Measurements from ENCODE around the gene TMEM204. TPM values are rescaled to one million over a fixed set of nuclear protein-coding genes. Genes with fewer than 3 reads are reported as not detected.

The TMEM204 gene
- total RNA-seq, 6 donors from 2014 or later, result 31.4 to 112 (median 48.4) TPM

- 50 to 55% methylated on average over 4 to 39 of the region's 39 CpGs for WGBS, 2 donors
- peaks cover 40 to 76% (median 41%) of the 10 kb centered on the region in 4 donors for H3K4me1 ChIP-seq
- H3K27me3 ChIP-seq, result no peaks in the 10 kb centered on the region
- H3K9me3 ChIP-seq, result no peaks in the 10 kb centered on the region
- DNase-seq, result peak in 1 of 2 donors; percentile 77
- no peak for ATAC-seq (ENCODE audit: low FRiP score in 2 of 2)
- H3K27ac ChIP-seq, result peak overlapping the region; percentile 93 to 97 (median 96)
- peaks cover 0 to 60% (median 46%) of the 10 kb centered on the region in 4 donors for H3K36me3 ChIP-seq
- no peak for TF ChIP-seq POLR2A (IDR thresholded peaks at IDR 0.05)
- TF ChIP-seq, protein P1, sequence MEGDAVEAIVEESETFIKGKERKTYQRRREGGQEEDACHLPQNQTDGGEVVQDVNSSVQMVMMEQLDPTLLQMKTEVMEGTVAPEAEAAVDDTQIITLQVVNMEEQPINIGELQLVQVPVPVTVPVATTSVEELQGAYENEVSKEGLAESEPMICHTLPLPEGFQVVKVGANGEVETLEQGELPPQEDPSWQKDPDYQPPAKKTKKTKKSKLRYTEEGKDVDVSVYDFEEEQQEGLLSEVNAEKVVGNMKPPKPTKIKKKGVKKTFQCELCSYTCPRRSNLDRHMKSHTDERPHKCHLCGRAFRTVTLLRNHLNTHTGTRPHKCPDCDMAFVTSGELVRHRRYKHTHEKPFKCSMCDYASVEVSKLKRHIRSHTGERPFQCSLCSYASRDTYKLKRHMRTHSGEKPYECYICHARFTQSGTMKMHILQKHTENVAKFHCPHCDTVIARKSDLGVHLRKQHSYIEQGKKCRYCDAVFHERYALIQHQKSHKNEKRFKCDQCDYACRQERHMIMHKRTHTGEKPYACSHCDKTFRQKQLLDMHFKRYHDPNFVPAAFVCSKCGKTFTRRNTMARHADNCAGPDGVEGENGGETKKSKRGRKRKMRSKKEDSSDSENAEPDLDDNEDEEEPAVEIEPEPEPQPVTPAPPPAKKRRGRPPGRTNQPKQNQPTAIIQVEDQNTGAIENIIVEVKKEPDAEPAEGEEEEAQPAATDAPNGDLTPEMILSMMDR (IDR thresholded peaks at IDR 0.05), result no peak
- peak overlapping the region; percentile 75 to 87 (median 75) for H3K4me3 ChIP-seq
These were observed 2.2 kb downstream of the TMEM204 start for GRCh38 chr16:1535391-1536291.

- Histone ChIP-seq H3K4me3 (peak overlapping the region; percentile 75 to 87 (median 75)), H3K4me1 (peaks cover 42 to 76% (median 44%) of the 10 kb centered on the region in 4 donors), H3K27ac (peak overlapping the region; percentile 93 to 97 (median 96)), H3K9me3 (no peaks in the 10 kb centered on the region), H3K36me3 (peaks cover 0 to 69% (median 53%) of the 10 kb centered on the region in 4 donors), H3K27me3 (no peaks in the 10 kb centered on the region)
- DNase-seq, result peak in 1 of 2 donors; percentile 53
- ATAC-seq (ENCODE audit: low FRiP score in 2 of 2), result no peak
- 67 to 73% methylated on average over 13 of the region's 13 CpGs for WGBS, 2 donors
- TF ChIP-seq POLR2A (IDR thresholded peaks at IDR 0.05), result no peak
- TF ChIP-seq, protein P1 (IDR thresholded peaks at IDR 0.05), result no peak
- no peak for TF ChIP-seq EP300 (IDR thresholded peaks at IDR 0.05)
- no peak for TF ChIP-seq POLR2AphosphoS5 (IDR thresholded peaks at IDR 0.05)
These were observed 3.1 kb downstream of the TMEM204 start for GRCh38 chr16:1536601-1537000.

DNA sequence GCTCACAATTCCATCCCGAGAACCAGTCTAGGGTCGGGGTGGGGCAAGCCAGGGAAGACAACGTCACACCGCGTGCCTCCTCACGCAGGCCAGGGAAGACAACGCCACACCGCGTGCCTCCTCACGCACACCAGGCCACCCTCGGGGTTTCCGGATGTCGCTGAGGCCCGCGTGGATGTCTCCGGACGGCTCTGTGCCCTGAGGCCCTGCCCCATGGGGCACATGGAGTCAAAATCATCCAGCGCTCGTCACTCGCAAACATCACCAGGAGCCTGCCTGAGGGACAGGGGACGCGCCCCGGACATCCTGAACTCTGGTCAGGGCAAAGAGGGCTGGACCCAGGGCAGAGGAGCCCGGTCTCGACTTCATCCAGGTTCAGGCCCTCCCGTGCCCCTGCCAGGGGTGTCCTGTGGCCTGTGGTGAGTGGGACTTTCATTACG, 3.7 kb downstream of the TMEM204 start:
- Histone ChIP-seq H3K27me3 (no peaks in the 10 kb centered on the region), H3K36me3 (peaks cover 0 to 75% (median 58%) of the 10 kb centered on the region in 4 donors), H3K9me3 (no peaks in the 10 kb centered on the region), H3K4me3 (peak overlapping the region; percentile 75 to 87 (median 75)), H3K27ac (peak overlapping the region; percentile 93 to 97 (median 96)), H3K4me1 (peaks cover 42 to 76% (median 49%) of the 10 kb centered on the region in 4 donors)
- DNase-seq, result peak in 1 of 2 donors; percentile 75
- TF ChIP-seq, protein P1 (IDR thresholded peaks at IDR 0.05), result no peak
- peak in 1 of 2 donors; percentile 54 for TF ChIP-seq POLR2AphosphoS5 (IDR thresholded peaks at IDR 0.05)
- TF ChIP-seq EP300 (IDR thresholded peaks at IDR 0.05), result peak in 2 of 4 donors; percentile 19 to 79
- peak in 1 of 4 donors; percentile 21 for TF ChIP-seq POLR2A (IDR thresholded peaks at IDR 0.05)
- no peak for ATAC-seq (ENCODE audit: low FRiP score in 2 of 2)
- WGBS, 2 donors, result 70 to 78% methylated on average over 2 to 27 of the region's 27 CpGs

DNA sequence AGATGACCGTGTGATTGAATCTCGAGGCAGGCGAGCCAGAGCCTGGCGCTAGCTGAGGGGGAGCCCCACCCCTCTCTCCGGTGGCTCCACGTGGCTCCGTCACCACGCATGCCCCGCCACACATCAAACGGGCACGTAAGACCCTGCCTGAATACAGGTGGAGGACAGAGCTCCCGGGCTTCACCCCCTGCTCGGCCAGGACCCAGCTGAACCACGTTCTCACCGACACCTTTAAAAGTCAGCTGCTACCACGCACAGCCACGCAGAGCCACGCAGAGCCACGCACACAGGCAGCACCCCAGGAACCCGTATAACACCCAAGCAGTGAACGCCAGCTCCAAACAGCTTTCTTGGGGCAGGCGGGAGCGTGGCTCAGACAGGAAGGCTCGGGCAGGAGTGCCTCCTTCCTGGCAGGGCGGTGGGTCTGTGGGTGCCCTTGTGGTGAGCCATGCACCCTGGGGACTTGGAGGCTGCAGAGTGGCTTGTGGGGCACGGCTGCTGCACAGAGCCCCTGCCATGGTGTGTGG, 4.4 kb downstream of the TMEM204 start:
- ATAC-seq (ENCODE audit: low FRiP score in 2 of 2) (no peak), DNase-seq (peak in 1 of 2 donors; percentile 77)
- Histone ChIP-seq H3K36me3 (peaks cover 3 to 82% (median 61%) of the 10 kb centered on the region in 4 donors), H3K9me3 (no peaks in the 10 kb centered on the region), H3K27ac (peak overlapping the region; percentile 93 to 97 (median 96)), H3K4me1 (peaks cover 44 to 77% (median 52%) of the 10 kb centered on the region in 4 donors), H3K27me3 (no peaks in the 10 kb centered on the region), H3K4me3 (peak overlapping the region; percentile 75 to 87 (median 75))
- peak in 1 of 4 donors; percentile 6 for TF ChIP-seq POLR2A (IDR thresholded peaks at IDR 0.05)
- TF ChIP-seq, protein P1 (IDR thresholded peaks at IDR 0.05), result no peak
- WGBS, 2 donors, result 48 to 62% methylated on average over 16 to 25 of the region's 26 CpGs
